GM19452 (cell line): ENCODE results near the gene RCOR1.
"Not testable (repeated sequence)": the region's sequence is repeated elsewhere in the genome, so short reads cannot be mapped to it uniquely, and the experiment has no call there.

ENCODE experiments used
- ATAC-seq: cut with Tn5 transposase; IDR thresholded peaks from one replicate; pipeline ENCODE4 v1.9.1; 2021; ENCODE audit not compliant: unreplicated experiment

RCOR1 gene

GRCh38 chr14:102591944-102592762, at the start of gene RCOR1:
TSS of gene RCOR1 (plus strand) at chr14:102592649. CDS start at chr14:102592887, 238 bp downstream.
- ATAC-seq = peak; percentile 70

- ATAC-seq = no peak
These were observed 48.3 kb upstream of the RCOR1 start for GRCh38 chr14:102544046-102544746.

GRCh38 chr14:102544747-102545460, 47.5 kb upstream of the RCOR1 start:
- ATAC-seq = no peak

GRCh38 chr14:102545461-102546265, 46.8 kb upstream of the RCOR1 start:
- ATAC-seq = no peak

- no peak for ATAC-seq
These were observed 43.7 kb upstream of the RCOR1 start for GRCh38 chr14:102548616-102549240.

GRCh38 chr14:102550927-102551401, 41.5 kb upstream of the RCOR1 start:
- not testable (repeated sequence) for ATAC-seq

- ATAC-seq = no peak
These were observed 40.3 kb upstream of the RCOR1 start for GRCh38 chr14:102551995-102552705.

- ATAC-seq = no peak
These were observed 37.3 kb upstream of the RCOR1 start for GRCh38 chr14:102554821-102555819.

- no peak for ATAC-seq
These were observed 36.3 kb upstream of the RCOR1 start for GRCh38 chr14:102556098-102556677.

- no peak for ATAC-seq
These were observed 34.8 kb upstream of the RCOR1 start for GRCh38 chr14:102557434-102558226.

- no peak for ATAC-seq
These were observed 33.9 kb upstream of the RCOR1 start for GRCh38 chr14:102558556-102558955.

GRCh38 chr14:102560458-102561261, 31.8 kb upstream of the RCOR1 start:
- ATAC-seq = no peak

- peak; percentile 78 for ATAC-seq
These were observed 27.0 kb upstream of the RCOR1 start for GRCh38 chr14:102565331-102565887.

- peak; percentile 29 for ATAC-seq
These were observed 26.5 kb upstream of the RCOR1 start for GRCh38 chr14:102565959-102566358.

GRCh38 chr14:102568115-102568614, 24.3 kb upstream of the RCOR1 start:
- ATAC-seq = no peak
